ENCODE results near the gene SCRN1. TPM values are rescaled to one million over a fixed set of nuclear protein-coding genes. Genes with fewer than 3 reads are reported as not detected.

SCRN1 gene
- total RNA-seq, 4 donors from 2014 or later = 1.8 to 3.8 (median 2.7) TPM

GRCh38 chr7:29974286-29974685 lies 15.3 kb downstream of the SCRN1 start:
- Histone ChIP-seq H3K36me3 (no peaks in the 10 kb centered on the region), H3K4me3 (no peak overlapping the region), H3K4me1 (no peaks in the 10 kb centered on the region), H3K9me3 (no peaks in the 10 kb centered on the region), H3K27ac (no peak overlapping the region), H3K27me3 (no peaks in the 10 kb centered on the region)
- no peak for ATAC-seq
- in situ Hi-C loops (cut with MboI; ENCODE audit: low sequenced_read_pairs in 4 of 4) = no loop called here
- no peak for DNase-seq
- intact Hi-C loops (cut with DNase I; ENCODE audit: low total_unique reads) = no loop called here
- TF ChIP-seq CTCF (IDR thresholded peaks at IDR 0.05 in 4 of 5, conservative IDR thresholded peaks at IDR 0.05 in 1 of 5) (no peak), POLR2A (IDR thresholded peaks at IDR 0.05) (no peak)

- H3K27me3 ChIP-seq = no peaks in the 10 kb centered on the region
- ATAC-seq (no peak), DNase-seq (no peak)
- H3K36me3 ChIP-seq = no peaks in the 10 kb centered on the region
- intact Hi-C loops (cut with DNase I; ENCODE audit: low total_unique reads) (no loop called here), in situ Hi-C loops (cut with MboI; ENCODE audit: low sequenced_read_pairs in 4 of 4) (no loop called here)
- H3K9me3 ChIP-seq = no peaks in the 10 kb centered on the region
- TF ChIP-seq CTCF (IDR thresholded peaks at IDR 0.05 in 4 of 5, conservative IDR thresholded peaks at IDR 0.05 in 1 of 5) (no peak), POLR2A (IDR thresholded peaks at IDR 0.05) (no peak)
- H3K4me3 ChIP-seq = no peak overlapping the region
- no peak overlapping the region for H3K27ac ChIP-seq
- no peaks in the 10 kb centered on the region for H3K4me1 ChIP-seq
These were observed 17.3 kb downstream of the SCRN1 start for GRCh38 chr7:29972315-29972669.

GRCh38 chr7:29971566-29972314 lies 17.9 kb downstream of the SCRN1 start:
- Histone ChIP-seq H3K27ac (no peak overlapping the region), H3K4me1 (no peaks in the 10 kb centered on the region), H3K4me3 (no peak overlapping the region), H3K27me3 (no peaks in the 10 kb centered on the region), H3K9me3 (no peaks in the 10 kb centered on the region), H3K36me3 (no peaks in the 10 kb centered on the region)
- intact Hi-C loops (cut with DNase I; ENCODE audit: low total_unique reads) (no loop called here), in situ Hi-C loops (cut with MboI; ENCODE audit: low sequenced_read_pairs in 4 of 4) (no loop called here)
- ATAC-seq = no peak
- DNase-seq = no peak
- TF ChIP-seq POLR2A (IDR thresholded peaks at IDR 0.05) = no peak
- TF ChIP-seq CTCF (IDR thresholded peaks at IDR 0.05 in 4 of 5, conservative IDR thresholded peaks at IDR 0.05 in 1 of 5) = no peak

- DNase-seq = no peak
- no peaks in the 10 kb centered on the region for H3K4me1 ChIP-seq
- no peak for ATAC-seq
- TF ChIP-seq POLR2A (IDR thresholded peaks at IDR 0.05) (no peak), CTCF (IDR thresholded peaks at IDR 0.05 in 4 of 5, conservative IDR thresholded peaks at IDR 0.05 in 1 of 5) (no peak)
- H3K36me3 ChIP-seq = no peaks in the 10 kb centered on the region
- H3K4me3 ChIP-seq = no peak overlapping the region
- intact Hi-C loops (cut with DNase I; ENCODE audit: low total_unique reads) (no loop called here), in situ Hi-C loops (cut with MboI; ENCODE audit: low sequenced_read_pairs in 4 of 4) (no loop called here)
- no peaks in the 10 kb centered on the region for H3K27me3 ChIP-seq
- no peaks in the 10 kb centered on the region for H3K9me3 ChIP-seq
- no peak overlapping the region for H3K27ac ChIP-seq
These were observed 19.4 kb downstream of the SCRN1 start for GRCh38 chr7:29970158-29970557.

GRCh38 chr7:29969738-29970137 lies 19.9 kb downstream of the SCRN1 start:
- Histone ChIP-seq H3K36me3 (no peaks in the 10 kb centered on the region), H3K4me3 (no peak overlapping the region), H3K27ac (no peak overlapping the region), H3K4me1 (no peaks in the 10 kb centered on the region), H3K27me3 (no peaks in the 10 kb centered on the region), H3K9me3 (no peaks in the 10 kb centered on the region)
- TF ChIP-seq POLR2A (IDR thresholded peaks at IDR 0.05) = no peak
- no peak for TF ChIP-seq CTCF (IDR thresholded peaks at IDR 0.05 in 4 of 5, conservative IDR thresholded peaks at IDR 0.05 in 1 of 5)
- in situ Hi-C loops (cut with MboI; ENCODE audit: low sequenced_read_pairs in 4 of 4) = no loop called here
- ATAC-seq (no peak), DNase-seq (no peak)
- intact Hi-C loops (cut with DNase I; ENCODE audit: low total_unique reads) = no loop called here
